Activated naive CD4-positive, alpha-beta T cell treated with anti-CD3 and anti-CD28 coated beads for 36 hours (primary cell): ENCODE data around the gene BCL7C. TPM values are rescaled to one million over a fixed set of nuclear protein-coding genes. Genes with fewer than 3 reads are reported as not detected.
A peak's percentile ranks its signal among the peaks of the same experiment; 100 is the strongest.
"Not testable (repeated sequence)": the region's sequence is repeated elsewhere in the genome, so short reads cannot be mapped to it uniquely, and the experiment has no call there.

Source experiments
- CTCF ChIA-PET: fragments of 350-600 bp; sonication (Branson Sonifier 250); formaldehyde crosslinking; loops from one replicate; lab custom pipeline; 2021; ENCODE audit warnings: antibody characterized with exemption; lab: Charles Lee
- DNase-seq: peaks from one replicate; pipeline ENCODE4 v3.0.0-alpha.2; 2020
- H3K27ac Mint-ChIP-seq: one replicate; pipeline ENCODE4 v1.8.0; 2021; ENCODE audit warnings: mild to moderate bottlenecking, mixed read lengths
- H3K27me3 Mint-ChIP-seq: one replicate; pipeline ENCODE4 v1.8.0; 2021; ENCODE audit warnings: low read depth, mixed read lengths
- H3K36me3 Mint-ChIP-seq: one replicate; pipeline ENCODE4 v1.8.0; 2021; ENCODE audit warnings: low read depth, mixed read lengths
- H3K4me1 Mint-ChIP-seq: one replicate; pipeline ENCODE4 v1.8.0; 2021; ENCODE audit warnings: low read depth, mixed read lengths
- H3K4me3 Mint-ChIP-seq: one replicate; pipeline ENCODE4 v1.8.0; 2021; ENCODE audit warnings: mild to moderate bottlenecking, moderate library complexity, mixed read lengths
- H3K9me3 Mint-ChIP-seq: one replicate; pipeline ENCODE4 v1.8.0; 2021; ENCODE audit warnings: mixed read lengths
- intact Hi-C: fragments of 100-400 bp; cut with micrococcal nuclease; formaldehyde crosslinking; loops from one replicate; pipeline ENCODE4 v1.15.1; 2023
- total RNA-seq, 2 experiments: library from RNA; stranded (reverse); gene quantifications; one replicate each; pipeline ENCODE4 v1.2.3, GENCODE V29; 2021

BCL7C gene
- total RNA-seq, 2 experiments from 2014 or later = 18.1 to 18.6 TPM

GRCh38 chr16:30875871-30876801 lies 17.7 kb downstream of the BCL7C start:
- CTCF ChIA-PET = interaction anchor here (2.1 to 4.0 kb wide), 2 partner anchors 26 to 31 kb away, joined by 13 to 22 read pairs; no protein-coding TSS in a partner anchor
- H3K4me1 Mint-ChIP-seq = peaks cover 43% of the 10 kb centered on the region
- H3K27me3 Mint-ChIP-seq = no peaks in the 10 kb centered on the region

GRCh38 chr16:30874821-30875717 lies 18.8 kb downstream of the BCL7C start:
- Mint-ChIP-seq H3K4me3 (peak overlapping the region; percentile 92), H3K27me3 (no peaks in the 10 kb centered on the region), H3K4me1 (peaks cover 40% of the 10 kb centered on the region), H3K36me3 (peaks cover 14% of the 10 kb centered on the region), H3K9me3 (no peaks in the 10 kb centered on the region), H3K27ac (peak overlapping the region; percentile 96)
- peak; percentile 90 for DNase-seq
- intact Hi-C loops = loop anchor here (1.0 to 10.0 kb wide), 7 partner anchors 19 to 304 kb away; partner anchors contain the start of genes BCL7C, SRCAP and VKORC1
- CTCF ChIA-PET = interaction anchor here (1.0 to 4.0 kb wide), 4 partner anchors 26 to 62 kb away, joined by 3 to 22 read pairs (median 6); no protein-coding TSS in a partner anchor

More at GRCh38 chr16:30875871-30876801, 17.7 kb downstream of the BCL7C start:
- peak overlapping the region; percentile 96 for H3K27ac Mint-ChIP-seq
- intact Hi-C loops = loop anchor here (1.0 to 10.0 kb wide), 9 partner anchors 18 to 303 kb away; partner anchors contain the start of genes BCL7C, CFAP119, RNF40 and SRCAP
- peak; percentile 53 for DNase-seq
- peaks cover 15% of the 10 kb centered on the region for H3K36me3 Mint-ChIP-seq
- peak overlapping the region; percentile 92 for H3K4me3 Mint-ChIP-seq
- no peaks in the 10 kb centered on the region for H3K9me3 Mint-ChIP-seq

- no peaks in the 10 kb centered on the region for H3K9me3 Mint-ChIP-seq
- peak overlapping the region; percentile 92 for H3K4me3 Mint-ChIP-seq
- peaks cover 40% of the 10 kb centered on the region for H3K4me1 Mint-ChIP-seq
- CTCF ChIA-PET = interaction anchor here (1.0 to 4.0 kb wide), 4 partner anchors 27 to 61 kb away, joined by 3 to 22 read pairs (median 6); no protein-coding TSS in a partner anchor
- H3K27me3 Mint-ChIP-seq = no peaks in the 10 kb centered on the region
- H3K27ac Mint-ChIP-seq = peak overlapping the region; percentile 96
- peaks cover 14% of the 10 kb centered on the region for H3K36me3 Mint-ChIP-seq
- DNase-seq = no peak
- intact Hi-C loops = loop anchor here (2.0 to 10.0 kb wide), 4 partner anchors 28 to 220 kb away; partner anchors contain the start of genes SRCAP and VKORC1
These were observed 19.5 kb downstream of the BCL7C start for GRCh38 chr16:30874244-30874820.

GRCh38 chr16:30870904-30871303 lies 23.0 kb downstream of the BCL7C start:
- peaks cover 19% of the 10 kb centered on the region for H3K4me1 Mint-ChIP-seq
- intact Hi-C loops = loop anchor here (10.0 kb wide), 1 partner anchor 224 kb away; the partner anchor contains the start of gene VKORC1
- no peaks in the 10 kb centered on the region for H3K9me3 Mint-ChIP-seq
- no peaks in the 10 kb centered on the region for H3K27me3 Mint-ChIP-seq
- H3K27ac Mint-ChIP-seq = no peak overlapping the region
- CTCF ChIA-PET = interaction anchor here (0.7 to 3.4 kb wide), 3 partner anchors 26 to 309 kb away, joined by 3 to 11 read pairs (median 6); partner anchors contain the start of gene FUS
- peaks cover 3% of the 10 kb centered on the region for H3K36me3 Mint-ChIP-seq
- DNase-seq = no peak
- H3K4me3 Mint-ChIP-seq = no peak overlapping the region

GRCh38 chr16:30867747-30868146 lies 26.1 kb downstream of the BCL7C start:
- CTCF ChIA-PET = interaction anchor here (3.4 kb wide), 1 partner anchor 23 kb away, joined by 11 read pairs; no protein-coding TSS in a partner anchor
- no peaks in the 10 kb centered on the region for H3K36me3 Mint-ChIP-seq

GRCh38 chr16:30866031-30866430 lies 27.8 kb downstream of the BCL7C start:
- CTCF ChIA-PET = no interaction called here

More at GRCh38 chr16:30867747-30868146, 26.1 kb downstream of the BCL7C start:
- no peaks in the 10 kb centered on the region for H3K27me3 Mint-ChIP-seq
- H3K27ac Mint-ChIP-seq = no peak overlapping the region
- intact Hi-C loops = no loop called here
- peaks cover 3% of the 10 kb centered on the region for H3K4me1 Mint-ChIP-seq
- no peak overlapping the region for H3K4me3 Mint-ChIP-seq
- no peaks in the 10 kb centered on the region for H3K9me3 Mint-ChIP-seq
- DNase-seq = no peak

GRCh38 chr16:30863178-30863577 lies 30.7 kb downstream of the BCL7C start:
- H3K4me3 Mint-ChIP-seq, H3K36me3 Mint-ChIP-seq, H3K27me3 Mint-ChIP-seq, DNase-seq, intact Hi-C loops, H3K27ac Mint-ChIP-seq, CTCF ChIA-PET, H3K4me1 Mint-ChIP-seq, H3K9me3 Mint-ChIP-seq: not testable (repeated sequence)

More at GRCh38 chr16:30866031-30866430, 27.8 kb downstream of the BCL7C start:
- no peak overlapping the region for H3K4me3 Mint-ChIP-seq
- intact Hi-C loops = no loop called here
- H3K27ac Mint-ChIP-seq = no peak overlapping the region
- DNase-seq = no peak
- H3K36me3 Mint-ChIP-seq = no peaks in the 10 kb centered on the region
- H3K27me3 Mint-ChIP-seq = no peaks in the 10 kb centered on the region
- no peaks in the 10 kb centered on the region for H3K9me3 Mint-ChIP-seq
- H3K4me1 Mint-ChIP-seq = no peaks in the 10 kb centered on the region

- H3K27me3 Mint-ChIP-seq, H3K4me3 Mint-ChIP-seq, H3K27ac Mint-ChIP-seq, H3K4me1 Mint-ChIP-seq, H3K36me3 Mint-ChIP-seq, intact Hi-C loops, H3K9me3 Mint-ChIP-seq, DNase-seq: not testable (repeated sequence)
- CTCF ChIA-PET = interaction anchor here (0.5 to 1.0 kb wide), 2 partner anchors 8 to 15 kb away, joined by 4 read pairs; no protein-coding TSS in a partner anchor
These were observed 33.1 kb downstream of the BCL7C start for GRCh38 chr16:30860729-30861128.

GRCh38 chr16:30858829-30859423 lies 35.0 kb downstream of the BCL7C start:
- Mint-ChIP-seq H3K27me3 (no peaks in the 10 kb centered on the region), H3K4me3 (no peak overlapping the region), H3K4me1 (no peaks in the 10 kb centered on the region), H3K27ac (no peak overlapping the region), H3K36me3 (no peaks in the 10 kb centered on the region), H3K9me3 (no peaks in the 10 kb centered on the region)
- CTCF ChIA-PET = interaction anchor here (0.8 kb wide), 1 partner anchor 14 kb away, joined by 3 read pairs; no protein-coding TSS in a partner anchor
- intact Hi-C loops = no loop called here
- DNase-seq = no peak

- intact Hi-C loops = no loop called here
- CTCF ChIA-PET = interaction anchor here (2.4 kb wide), 1 partner anchor 13 kb away, joined by 17 read pairs; no protein-coding TSS in a partner anchor
- no peak for DNase-seq
- no peaks in the 10 kb centered on the region for H3K36me3 Mint-ChIP-seq
- no peaks in the 10 kb centered on the region for H3K9me3 Mint-ChIP-seq
- no peak overlapping the region for H3K4me3 Mint-ChIP-seq
- no peak overlapping the region for H3K27ac Mint-ChIP-seq
- H3K4me1 Mint-ChIP-seq = no peaks in the 10 kb centered on the region
- H3K27me3 Mint-ChIP-seq = no peaks in the 10 kb centered on the region
These were observed 35.8 kb downstream of the BCL7C start for GRCh38 chr16:30858111-30858495.

- no peaks in the 10 kb centered on the region for H3K27me3 Mint-ChIP-seq
- H3K4me3 Mint-ChIP-seq = no peak overlapping the region
- peak; percentile 14 for DNase-seq
- no peak overlapping the region for H3K27ac Mint-ChIP-seq
- no peaks in the 10 kb centered on the region for H3K9me3 Mint-ChIP-seq
- H3K4me1 Mint-ChIP-seq = no peaks in the 10 kb centered on the region
- H3K36me3 Mint-ChIP-seq = no peaks in the 10 kb centered on the region
- intact Hi-C loops = no loop called here
- CTCF ChIA-PET = interaction anchor here (1.9 to 3.0 kb wide), 2 partner anchors 9 to 48 kb away, joined by 7 to 22 read pairs; no protein-coding TSS in a partner anchor
These were observed 40.1 kb downstream of the BCL7C start for GRCh38 chr16:30853758-30854157.
